SK-N-SH (cell line): ENCODE data around the gene WDR45. TPM values are rescaled to one million over a fixed set of nuclear protein-coding genes. Genes with fewer than 3 reads are reported as not detected.

Experiments
- CTCF ChIA-PET: fragments of 300-600, 350-600 bp; formaldehyde crosslinking; extraction: SDS; loops from one replicate; lab custom pipeline; 2021; lab: Yijun Ruan, JAX
- POLR2A ChIA-PET: fragments of 350-600 bp; sonication (Branson Sonifier 250); formaldehyde crosslinking; extraction: SDS; loops from one replicate; lab custom pipeline; 2020; ENCODE audit warnings: antibody characterized with exemption, inconsistent platforms; lab: Yijun Ruan, JAX
- DNase-seq: peaks from one replicate; pipeline ENCODE4 v3.0.0; 2012
- H2AFZ ChIP-seq: fragments of 200-600 bp; sonication (generic); 2 replicates; pipeline ENCODE4 v1.8.1; 2016; ENCODE audit warnings: antibody characterized with exemption, mild to moderate bottlenecking, low read depth
- H3F3A ChIP-seq: fragments of 200-600 bp; sonication (generic); replicated peaks from 2 replicates; pipeline ENCODE3; 2016; ENCODE audit warnings: antibody characterized with exemption, mild to moderate bottlenecking; ENCODE audit not compliant: insufficient read depth
- H3K27ac ChIP-seq, 2 experiments: fragments of 200-500 bp in 1 of 2; fragments of 200-600 bp in 1 of 2; sonication (Bioruptor generic) in 1 of 2; sonication (generic), shearing (Covaris generic) in 1 of 2; 2 replicates each; pipeline versions ENCODE4 v1.5.1 to v1.6.1; 2014 to 2016; ENCODE audit warnings: low read depth in 2 of 2, inconsistent platforms in 1 of 2, low read length in 1 of 2, mild to moderate bottlenecking in 1 of 2, mixed read lengths in 1 of 2
- H3K27me3 ChIP-seq: fragments of 200-600 bp; sonication (generic), shearing (Covaris generic); 2 replicates; pipeline ENCODE4 v1.6.1; 2016; ENCODE audit warnings: mixed run types; ENCODE audit not compliant: insufficient read depth
- H3K36me3 ChIP-seq, 2 experiments: fragments of 200-500 bp in 1 of 2; fragments of 200-600 bp in 1 of 2; sonication (Bioruptor generic) in 1 of 2; sonication (generic) in 1 of 2; replicated peaks in 1 of 2; 2 replicates each; pipeline versions ENCODE3 to v1.5.1; 2014 to 2016; ENCODE audit warnings: low read length in 1 of 2, mild to moderate bottlenecking in 1 of 2; ENCODE audit not compliant: insufficient read depth in 2 of 2, control insufficient read depth in 1 of 2
- H3K4me1 ChIP-seq, 2 experiments: fragments of 200-500 bp in 1 of 2; fragments of 200-600 bp in 1 of 2; sonication (Bioruptor generic) in 1 of 2; sonication (generic), shearing (Covaris generic) in 1 of 2; 2 replicates each; pipeline versions ENCODE4 v1.5.1 to v1.6.1; 2014 to 2016; ENCODE audit warnings: low read depth in 1 of 2, low read length in 1 of 2, mixed run types in 1 of 2; ENCODE audit not compliant: insufficient read depth in 2 of 2, control insufficient read depth in 1 of 2
- H3K4me2 ChIP-seq: fragments of 200-600 bp; sonication (generic), shearing (Covaris generic); 2 replicates; pipeline ENCODE4 v1.6.1; 2017; ENCODE audit warnings: mixed run types
- H3K4me3 ChIP-seq, 2 experiments: fragments of 200-500 bp in 1 of 2; fragments of 200-600 bp in 1 of 2; sonication (Bioruptor generic) in 1 of 2; sonication (generic), shearing (Covaris generic) in 1 of 2; 2 replicates each; pipeline versions ENCODE4 v1.5.1 to v1.8.1; 2014 to 2016; ENCODE audit warnings: low read depth in 2 of 2, inconsistent platforms in 1 of 2, low read length in 1 of 2, mild to moderate bottlenecking in 1 of 2, mixed read lengths in 1 of 2, moderate library complexity in 1 of 2
- H3K79me2 ChIP-seq: fragments of 200-600 bp; sonication (generic); 2 replicates; pipeline ENCODE4 v1.8.1; 2017; ENCODE audit warnings: mild to moderate bottlenecking; ENCODE audit not compliant: insufficient read depth
- H3K9ac ChIP-seq: fragments of 200-600 bp; sonication (generic); 2 replicates; pipeline ENCODE4 v1.6.1; 2017; ENCODE audit warnings: mixed run types
- H3K9me2 ChIP-seq: fragments of 200-600 bp; sonication (generic); 2 replicates; pipeline ENCODE4 v1.6.1; 2017; ENCODE audit warnings: mixed run types
- H3K9me3 ChIP-seq: fragments of 200-600 bp; sonication (generic); 2 replicates; pipeline ENCODE4 v1.6.1; 2017; ENCODE audit warnings: mixed run types, mild to moderate bottlenecking, moderate library complexity
- H4K20me1 ChIP-seq: fragments of 200-600 bp; sonication (generic); 2 replicates; pipeline ENCODE4 v1.6.1; 2017; ENCODE audit warnings: mild to moderate bottlenecking, mixed run types; ENCODE audit not compliant: insufficient read depth
- CHD2 ChIP-seq: fragments of 150-350 bp; IDR thresholded peaks from 2 replicates; pipeline ENCODE4 v1.6.1; 2018; ENCODE audit warnings: low read length; ENCODE audit not compliant: partially characterized antibody
- CTCF ChIP-seq: fragments of 200-600 bp; sonication (generic); IDR thresholded peaks from 2 replicates; pipeline ENCODE4 v1.6.1; 2017; ENCODE audit warnings: antibody characterized with exemption, mild to moderate bottlenecking, moderate library complexity
- EP300 ChIP-seq, 2 experiments: IDR thresholded peaks; 2 replicates each; pipeline versions ENCODE4 v1.4.0 to v1.6.1; 2012; ENCODE audit warnings: borderline replicate concordance in 1 of 2, low read depth in 1 of 2, low read length in 1 of 2
- FOSL2 ChIP-seq: IDR thresholded peaks from 2 replicates; pipeline ENCODE4 v1.4.0; 2012; ENCODE audit warnings: low read depth, mild to moderate bottlenecking, moderate library complexity, borderline replicate concordance
- FOXJ3 ChIP-seq: sonication (generic); formaldehyde crosslinking; IDR thresholded peaks from 2 replicates; pipeline ENCODE4 v1.5.1; 2020; ENCODE audit warnings: mild to moderate bottlenecking, missing genetic modification reagents
- FOXM1 ChIP-seq: IDR thresholded peaks from 2 replicates; pipeline ENCODE4 v1.4.0; 2012; ENCODE audit warnings: low read depth, mild to moderate bottlenecking
- GABPA ChIP-seq: IDR thresholded peaks from 2 replicates; pipeline ENCODE4 v1.4.0; 2012; ENCODE audit warnings: low read depth, mild to moderate bottlenecking
- IRF3 ChIP-seq: fragments of 150-350 bp; IDR thresholded peaks from 2 replicates; pipeline ENCODE4 v1.6.1; 2016; ENCODE audit warnings: mild to moderate bottlenecking, low read depth, low read length
- POLR2AphosphoS5 ChIP-seq: IDR thresholded peaks from 2 replicates; pipeline ENCODE4 v1.6.1; 2012; ENCODE audit warnings: low read depth, low read length
- RAD21 ChIP-seq: IDR thresholded peaks from 2 replicates; pipeline ENCODE4 v1.6.1; 2012; ENCODE audit warnings: mild to moderate bottlenecking, low read length
- REST ChIP-seq: IDR thresholded peaks from 2 replicates; pipeline ENCODE4 v1.6.1; 2012; ENCODE audit warnings: mild to moderate bottlenecking, low read depth, low read length, moderate library complexity
- RFX5 ChIP-seq: IDR thresholded peaks from 2 replicates; pipeline ENCODE4 v1.6.1; 2012; ENCODE audit warnings: mild to moderate bottlenecking, improper control_type of control experiment, low read length
- RXRA ChIP-seq: IDR thresholded peaks from 2 replicates; pipeline ENCODE4 v1.4.0; 2012; ENCODE audit warnings: low read depth, mild to moderate bottlenecking, borderline replicate concordance
- SIN3A ChIP-seq: IDR thresholded peaks from 2 replicates; pipeline ENCODE4 v1.6.1; 2012; ENCODE audit warnings: low read depth, mild to moderate bottlenecking, low read length, moderate library complexity, borderline replicate concordance
- TAF1 ChIP-seq: IDR thresholded peaks from 2 replicates; pipeline ENCODE4 v1.6.1; 2012; ENCODE audit warnings: low read depth, mild to moderate bottlenecking, low read length, moderate library complexity, borderline replicate concordance
- TCF12 ChIP-seq: IDR thresholded peaks from 2 replicates; pipeline ENCODE4 v1.4.0; 2012
- TEAD4 ChIP-seq: IDR thresholded peaks from 2 replicates; pipeline ENCODE4 v1.4.0; 2012; ENCODE audit warnings: mild to moderate bottlenecking, borderline replicate concordance; ENCODE audit not compliant: insufficient read depth
- WGBS: methylation state at CpG from one replicate; pipeline ENCODE4 v1.1.6; 2017; ENCODE audit warnings: low lambda C conversion rate; 5-methylcytosine and 5-hydroxymethylcytosine counted together
- polyA plus RNA-seq, 3 experiments: library from polyadenylated mRNA; depleted of rRNA; stranded (reverse); fragments of >200 nt; gene quantifications; 2 replicates each; pipeline ENCODE4 v1.2.3, GENCODE V29; 2012

WDR45 gene
- polyA plus RNA-seq, 1 of the 3 experiments (the other 2 are of a cell fraction): 108 TPM

- POLR2A ChIA-PET: interaction anchor here (1.5 to 2.1 kb wide), 2 partner anchors 14 to 40 kb away, joined by 5 read pairs; partner anchors contain the start of gene GRIPAP1
- H3K9me3 ChIP-seq: no peaks in the 10 kb centered on the region
- no peak overlapping the region for H2AFZ ChIP-seq
- TF ChIP-seq SIN3A (no peak), POLR2AphosphoS5 (no peak), IRF3 (no peak), CTCF (no peak), RFX5 (no peak), REST (no peak), CHD2 (no peak), TAF1 (no peak), EP300 (IDR thresholded peaks at IDR 0.05; ENCODE audit: borderline replicate concordance in 1 of 2, low read depth in 1 of 2, low read length in 1 of 2) (no peak), TEAD4 (no peak), FOSL2 (no peak), TCF12 (no peak), FOXM1 (no peak), RXRA (no peak), RAD21 (no peak), GABPA (no peak), FOXJ3 (CRISPR knock-in tag) (no peak)
- peaks cover 8 to 17% of the 10 kb centered on the region in 2 experiments; a peak in 3 of 4 replicates for H3K4me1 ChIP-seq
- H3K9me2 ChIP-seq: no peaks in the 10 kb centered on the region
- H3K27me3 ChIP-seq: peaks cover 14% of the 10 kb centered on the region; the same call in 1 of the 2 replicates
- 10% methylated on average over 14 of the region's 29 CpGs for WGBS
- H3F3A ChIP-seq: peaks cover 16% of the 10 kb centered on the region
- peak overlapping the region; percentile 68 to 83 for H3K27ac ChIP-seq
- no peaks in the 10 kb centered on the region for H4K20me1 ChIP-seq
- H3K4me2 ChIP-seq: peak overlapping the region; percentile 81
- peak overlapping the region; percentile 63 to 76 for H3K4me3 ChIP-seq
- no peak for DNase-seq
- peak overlapping the region; percentile 92 for H3K9ac ChIP-seq
- H3K79me2 ChIP-seq: peaks cover 46% of the 10 kb centered on the region
- CTCF ChIA-PET: interaction anchor here (1.2 to 2.2 kb wide), 2 partner anchors 26 to 411 kb away, joined by 3 to 5 read pairs; no protein-coding TSS in a partner anchor
- peaks cover 2 to 3% of the 10 kb centered on the region in 2 experiments for H3K36me3 ChIP-seq
Observed at GRCh38 chrX:49042581-49043219, 37.0 kb downstream of the WDR45 start.
